ENCODE data around the gene CA12. TPM values are rescaled to one million over a fixed set of nuclear protein-coding genes. Genes with fewer than 3 reads are reported as not detected.

CA12 gene
- total and polyA plus RNA-seq, 2 donors (not counting 1 experiment from before 2014, with no cell fraction given) = not detected

GRCh38 chr15:63329567-63330350, 51.9 kb downstream of the CA12 start:
- no peaks in the 10 kb centered on the region for H3K36me3 ChIP-seq (replicated peaks in 1 of 2; ENCODE audit: control extremely low read depth in 1 of 2, control insufficient read depth in 1 of 2, extremely low read depth in 1 of 2, insufficient read depth in 2 of 2, low read length in 1 of 2)
- no peaks in the 10 kb centered on the region for H3K4me1 ChIP-seq (ENCODE audit: control insufficient read depth in 2 of 2, insufficient read depth in 2 of 2, low read length in 2 of 2)
- H3K9me3 ChIP-seq (ENCODE audit: control extremely low read depth in 1 of 3, control insufficient read depth in 2 of 3, insufficient read depth in 1 of 3, low read length in 2 of 3) = no peaks in the 10 kb centered on the region
- ChIA-PET POLR2A (no interaction called here), CTCF (interaction anchor here (1.0 kb wide), 1 partner anchor 10 kb away, joined by 3 read pairs; no protein-coding TSS in a partner anchor)
- H3K79me2 ChIP-seq (ENCODE audit: control insufficient read depth, insufficient read depth, low read length) = no peaks in the 10 kb centered on the region
- DNase-seq (no peak), ATAC-seq (ENCODE audit: low read depth) (no peak)
- H3K27ac ChIP-seq (ENCODE audit: low read length in 2 of 2) = no peak overlapping the region
- H3K27ac Mint-ChIP-seq = no peak overlapping the region
- peaks cover 2% of the 10 kb centered on the region for H3K4me1 Mint-ChIP-seq
- H3K9me3 Mint-ChIP-seq (ENCODE audit: insufficient read depth) = no peaks in the 10 kb centered on the region
- no peaks in the 10 kb centered on the region for H4K20me1 ChIP-seq (ENCODE audit: control insufficient read depth, insufficient read depth, low read length, poor library complexity, severe bottlenecking)
- H3K27me3 Mint-ChIP-seq = peaks cover 6% of the 10 kb centered on the region
- H3K4me3 ChIP-seq (ENCODE audit: control extremely low read depth in 1 of 5, extremely low read depth in 1 of 5, insufficient read depth in 1 of 5, low read depth in 2 of 5, low read length in 4 of 5) = no peak overlapping the region
- H3K4me2 ChIP-seq (replicated peaks; ENCODE audit: low read depth, low read length, poor library complexity, severe bottlenecking) = no peak overlapping the region
- H3K27me3 ChIP-seq (replicated peaks in 1 of 4; ENCODE audit: control extremely low read depth in 1 of 4, control insufficient read depth in 3 of 4, insufficient read depth in 4 of 4, low read length in 3 of 4) = no peaks in the 10 kb centered on the region
- TF ChIP-seq EZH2 (IDR thresholded peaks at IDR 0.05; ENCODE audit: borderline replicate concordance, insufficient read depth, low read depth, low read length, poor library complexity, severe bottlenecking) (no peak), CTCF (IDR thresholded peaks at IDR 0.05) (no peak)
- intact Hi-C loops (cut with micrococcal nuclease) = no loop called here
- 96% methylated on average over 5 of the region's 5 CpGs for WGBS (ENCODE audit: insufficient coverage)
- H3K4me3 Mint-ChIP-seq = no peak overlapping the region
- H2AFZ ChIP-seq (ENCODE audit: insufficient read depth, low read depth, low read length, poor library complexity, severe bottlenecking) = no peak overlapping the region
- H3K9ac ChIP-seq (ENCODE audit: low read length) = no peak overlapping the region

GRCh38 chr15:63327648-63328421, 53.8 kb downstream of the CA12 start:
- Histone ChIP-seq H3K4me3 (ENCODE audit: control extremely low read depth in 1 of 5, extremely low read depth in 1 of 5, insufficient read depth in 1 of 5, low read depth in 2 of 5, low read length in 4 of 5) (no peak overlapping the region), H3K9me3 (ENCODE audit: control extremely low read depth in 1 of 3, control insufficient read depth in 2 of 3, insufficient read depth in 1 of 3, low read length in 2 of 3) (no peaks in the 10 kb centered on the region), H3K79me2 (ENCODE audit: control insufficient read depth, insufficient read depth, low read length) (no peaks in the 10 kb centered on the region), H3K4me1 (ENCODE audit: control insufficient read depth in 2 of 2, insufficient read depth in 2 of 2, low read length in 2 of 2) (no peaks in the 10 kb centered on the region), H4K20me1 (ENCODE audit: control insufficient read depth, insufficient read depth, low read length, poor library complexity, severe bottlenecking) (no peaks in the 10 kb centered on the region), H2AFZ (ENCODE audit: insufficient read depth, low read depth, low read length, poor library complexity, severe bottlenecking) (no peak overlapping the region), H3K4me2 (replicated peaks; ENCODE audit: low read depth, low read length, poor library complexity, severe bottlenecking) (no peak overlapping the region), H3K27ac (ENCODE audit: low read length in 2 of 2) (no peak overlapping the region), H3K36me3 (replicated peaks in 1 of 2; ENCODE audit: control extremely low read depth in 1 of 2, control insufficient read depth in 1 of 2, extremely low read depth in 1 of 2, insufficient read depth in 2 of 2, low read length in 1 of 2) (no peaks in the 10 kb centered on the region), H3K9ac (ENCODE audit: low read length) (no peak overlapping the region), H3K27me3 (replicated peaks in 1 of 4; ENCODE audit: control extremely low read depth in 1 of 4, control insufficient read depth in 3 of 4, insufficient read depth in 4 of 4, low read length in 3 of 4) (no peaks in the 10 kb centered on the region)
- TF ChIP-seq CTCF (IDR thresholded peaks at IDR 0.05) (no peak), EZH2 (IDR thresholded peaks at IDR 0.05; ENCODE audit: borderline replicate concordance, insufficient read depth, low read depth, low read length, poor library complexity, severe bottlenecking) (no peak)
- Mint-ChIP-seq H3K4me1 (peaks cover 2% of the 10 kb centered on the region), H3K27me3 (peaks cover 6% of the 10 kb centered on the region), H3K9me3 (ENCODE audit: insufficient read depth) (no peaks in the 10 kb centered on the region), H3K4me3 (no peak overlapping the region), H3K27ac (no peak overlapping the region)
- WGBS (ENCODE audit: insufficient coverage) = 35% methylated on average over 8 of the region's 12 CpGs
- ChIA-PET POLR2A (no interaction called here), CTCF (no interaction called here)
- DNase-seq (no peak), ATAC-seq (ENCODE audit: low read depth) (no peak)
- intact Hi-C loops (cut with micrococcal nuclease) = no loop called here
